HepG2 (cell line): ENCODE data around the gene SH2B2. TPM values are rescaled to one million over a fixed set of nuclear protein-coding genes. Genes with fewer than 3 reads are reported as not detected.
A peak's percentile ranks its signal among the peaks of the same experiment; 100 is the strongest.

Experiments
- FLYWCH1 ChIP-seq: sonication (generic); formaldehyde crosslinking; IDR thresholded peaks from 2 replicates; pipeline ENCODE4 v1.8.1; 2023; ENCODE audit warnings: mild to moderate bottlenecking, missing genetic modification reagents
- MAFG ChIP-seq: sonication (generic); formaldehyde crosslinking; IDR thresholded peaks from 2 replicates; pipeline ENCODE4 v1.5.1; 2020; ENCODE audit warnings: mild to moderate bottlenecking, missing genetic modification reagents
- REL ChIP-seq: sonication (generic); formaldehyde crosslinking; conservative IDR thresholded peaks from 2 replicates; pipeline ENCODE4 v1.8.0; 2022; ENCODE audit warnings: mild to moderate bottlenecking, missing genetic modification reagents, moderate library complexity
- REXO4 ChIP-seq: sonication (generic); formaldehyde crosslinking; IDR thresholded peaks from 2 replicates; pipeline ENCODE4 v1.8.0; 2022; ENCODE audit warnings: missing genetic modification reagents, mild to moderate bottlenecking, borderline replicate concordance
- RXRA ChIP-seq: sonication (generic); formaldehyde crosslinking; IDR thresholded peaks from 2 replicates; pipeline ENCODE4 v1.5.1; 2020; ENCODE audit warnings: missing genetic modification reagents
- SAP130 ChIP-seq: IDR thresholded peaks from 2 replicates; pipeline ENCODE4 v1.6.1; 2016; ENCODE audit warnings: low read depth
- SMAD1 ChIP-seq: sonication (generic); formaldehyde crosslinking; IDR thresholded peaks from 2 replicates; pipeline ENCODE4 v1.4.0; 2020; ENCODE audit warnings: missing genetic modification reagents, low read depth, mild to moderate bottlenecking, borderline replicate concordance
- SP140L ChIP-seq: sonication (generic); formaldehyde crosslinking; IDR thresholded peaks from 2 replicates; pipeline ENCODE4 v1.4.0; 2020; ENCODE audit warnings: missing genetic modification reagents, borderline replicate concordance
- SRY ChIP-seq: sonication (generic); formaldehyde crosslinking; IDR thresholded peaks from 2 replicates; pipeline ENCODE4 v1.8.0; 2022; ENCODE audit warnings: mild to moderate bottlenecking, missing genetic modification reagents
- ZBTB3 ChIP-seq: sonication (generic); formaldehyde crosslinking; IDR thresholded peaks from 2 replicates; pipeline ENCODE4 v1.4.0; 2020; ENCODE audit warnings: low read depth, mild to moderate bottlenecking, moderate library complexity, missing genetic modification reagents, borderline replicate concordance
- ZMYM4 ChIP-seq: sonication (generic); formaldehyde crosslinking; IDR thresholded peaks from 2 replicates; pipeline ENCODE4 v1.8.1; 2023; ENCODE audit warnings: mild to moderate bottlenecking, missing genetic modification reagents
- ZNF136 ChIP-seq: sonication (generic); formaldehyde crosslinking; IDR thresholded peaks from 2 replicates; pipeline ENCODE4 v1.8.1; 2022; ENCODE audit warnings: low read depth, mild to moderate bottlenecking, moderate library complexity, missing genetic modification reagents
- ZNF207 ChIP-seq: fragments of 450-650 bp; IDR thresholded peaks from 2 replicates; pipeline ENCODE4 v1.6.1; 2016; ENCODE audit warnings: antibody characterized with exemption, borderline replicate concordance
- ZNF235 ChIP-seq: sonication (generic); formaldehyde crosslinking; IDR thresholded peaks from 2 replicates; pipeline ENCODE4 v1.8.1; 2023; ENCODE audit warnings: mild to moderate bottlenecking, missing genetic modification reagents, borderline replicate concordance
- ZNF766 ChIP-seq: sonication (generic); formaldehyde crosslinking; IDR thresholded peaks from 2 replicates; pipeline ENCODE4 v1.5.0; 2020; ENCODE audit warnings: missing genetic modification reagents, borderline replicate concordance
- ZNF83 ChIP-seq: sonication (generic); formaldehyde crosslinking; IDR thresholded peaks from 2 replicates; pipeline ENCODE4 v1.4.0; 2020; ENCODE audit warnings: missing genetic modification reagents, mild to moderate bottlenecking, borderline replicate concordance
- polyA plus RNA-seq, 8 experiments: library from polyadenylated mRNA; depleted of rRNA in 3 of 8; stranded (reverse) in 7 of 8; unstranded in 1 of 8; fragments of >200 nt; fragmentation: Illumina TruSeq in 4 of 8; extraction: Trizol in 4 of 8; gene quantifications; 2 replicates each; pipeline versions ENCODE4 v1.2.1 to v1.2.3, GENCODE V29; 2011 to 2016; ENCODE audit warnings: low read depth in 4 of 8, missing spikeins in 1 of 8, mixed read lengths in 1 of 8; ENCODE audit not compliant: insufficient read depth in 1 of 8
- total RNA-seq, 5 experiments: library from RNA; depleted of rRNA; stranded (reverse); fragments of >200 nt; fragmentation: Illumina TruSeq; extraction: Trizol; gene quantifications; 2 replicates each; pipeline ENCODE4 v1.2.3, GENCODE V29; 2016; ENCODE audit warnings: low read depth in 1 of 5
- TF ChIP-seq, protein P1 (sequence below): sonication (generic); formaldehyde crosslinking; IDR thresholded peaks from 2 replicates; pipeline ENCODE4 v1.4.0; 2020; ENCODE audit warnings: low read depth, missing genetic modification reagents
- TF ChIP-seq, protein P2 (sequence below): sonication (generic); formaldehyde crosslinking; conservative IDR thresholded peaks from 2 replicates; pipeline ENCODE4 v1.4.0; 2020; ENCODE audit warnings: missing genetic modification reagents
- TF ChIP-seq, protein P3 (sequence below): sonication (generic); formaldehyde crosslinking; IDR thresholded peaks from 2 replicates; pipeline ENCODE4 v1.4.0; 2020; ENCODE audit warnings: missing genetic modification reagents
- TF ChIP-seq, protein P4 (sequence below): sonication (generic); formaldehyde crosslinking; IDR thresholded peaks from 2 replicates; pipeline ENCODE4 v1.5.0; 2020; ENCODE audit warnings: mild to moderate bottlenecking, missing genetic modification reagents

Gene SH2B2
- total and polyA plus RNA-seq, 2 of the 13 experiments (the other 11 are each of a cell fraction or from before 2014, with no cell fraction given): 0.46 to 1.3 TPM

DNA sequence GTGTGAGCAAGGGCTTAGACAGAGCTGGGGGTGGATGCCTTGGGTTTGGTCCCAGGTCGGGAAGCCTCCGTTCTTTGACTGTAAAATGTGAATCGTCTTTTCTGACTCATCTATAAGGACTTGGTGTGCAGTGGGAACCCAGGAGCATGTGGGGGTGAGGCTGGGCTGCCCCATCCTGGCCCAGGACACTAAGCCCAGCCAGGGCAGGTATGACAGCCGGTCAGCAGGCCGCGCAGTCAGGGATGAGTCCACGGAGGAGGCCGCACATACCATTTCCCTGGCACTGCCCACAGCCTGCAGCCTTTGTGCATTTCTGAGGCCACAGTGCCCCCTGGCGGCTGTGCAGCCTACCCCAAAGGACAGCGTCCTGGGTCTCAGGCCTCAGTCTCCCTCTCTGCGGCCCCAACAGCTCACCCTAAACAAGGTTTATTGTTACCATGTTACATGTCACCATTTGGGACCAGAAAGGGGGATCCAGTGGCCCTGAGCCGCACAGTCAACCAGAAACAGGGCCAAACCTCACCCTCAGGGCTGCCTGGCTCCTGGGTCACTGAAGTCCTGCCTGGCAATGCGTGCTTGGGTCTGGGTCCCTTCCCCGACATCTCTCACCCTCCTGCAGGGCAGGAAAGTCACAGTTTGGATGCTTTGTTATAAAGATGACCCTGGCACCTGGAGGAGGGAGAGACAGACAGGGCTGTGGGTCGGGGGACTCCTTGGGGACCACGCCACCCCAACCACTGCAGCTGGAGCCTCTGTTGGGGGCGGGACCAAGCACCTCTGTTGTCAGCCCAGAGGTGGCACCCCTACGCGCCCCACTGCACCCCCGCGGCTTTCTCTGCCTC, 14.4 kb upstream of the SH2B2 start (continued):
- TF ChIP-seq SMAD1 (CRISPR knock-in tag) (no peak), ZNF83 (no peak), ZNF136 (CRISPR knock-in tag) (0 out of 2 replicates have a peak, but pooled peaks have one; percentile 20), MAFG (CRISPR knock-in tag) (no peak), ZNF235 (0 out of 2 replicates have a peak, but pooled peaks have one; percentile 55), RXRA (no peak), REL (CRISPR knock-in tag) (no peak), SP140L (CRISPR knock-in tag) (no peak), SRY (no peak; the same call in 1 of the 2 replicates), FLYWCH1 (no peak), REXO4 (CRISPR knock-in tag) (no peak), SAP130 (CRISPR knock-in tag) (peak; percentile 72), ZNF766 (no peak), ZMYM4 (CRISPR knock-in tag) (peak; percentile 64; the same call in 1 of the 2 replicates), ZNF207 (no peak), ZBTB3 (no peak)
- TF ChIP-seq, protein P1, sequence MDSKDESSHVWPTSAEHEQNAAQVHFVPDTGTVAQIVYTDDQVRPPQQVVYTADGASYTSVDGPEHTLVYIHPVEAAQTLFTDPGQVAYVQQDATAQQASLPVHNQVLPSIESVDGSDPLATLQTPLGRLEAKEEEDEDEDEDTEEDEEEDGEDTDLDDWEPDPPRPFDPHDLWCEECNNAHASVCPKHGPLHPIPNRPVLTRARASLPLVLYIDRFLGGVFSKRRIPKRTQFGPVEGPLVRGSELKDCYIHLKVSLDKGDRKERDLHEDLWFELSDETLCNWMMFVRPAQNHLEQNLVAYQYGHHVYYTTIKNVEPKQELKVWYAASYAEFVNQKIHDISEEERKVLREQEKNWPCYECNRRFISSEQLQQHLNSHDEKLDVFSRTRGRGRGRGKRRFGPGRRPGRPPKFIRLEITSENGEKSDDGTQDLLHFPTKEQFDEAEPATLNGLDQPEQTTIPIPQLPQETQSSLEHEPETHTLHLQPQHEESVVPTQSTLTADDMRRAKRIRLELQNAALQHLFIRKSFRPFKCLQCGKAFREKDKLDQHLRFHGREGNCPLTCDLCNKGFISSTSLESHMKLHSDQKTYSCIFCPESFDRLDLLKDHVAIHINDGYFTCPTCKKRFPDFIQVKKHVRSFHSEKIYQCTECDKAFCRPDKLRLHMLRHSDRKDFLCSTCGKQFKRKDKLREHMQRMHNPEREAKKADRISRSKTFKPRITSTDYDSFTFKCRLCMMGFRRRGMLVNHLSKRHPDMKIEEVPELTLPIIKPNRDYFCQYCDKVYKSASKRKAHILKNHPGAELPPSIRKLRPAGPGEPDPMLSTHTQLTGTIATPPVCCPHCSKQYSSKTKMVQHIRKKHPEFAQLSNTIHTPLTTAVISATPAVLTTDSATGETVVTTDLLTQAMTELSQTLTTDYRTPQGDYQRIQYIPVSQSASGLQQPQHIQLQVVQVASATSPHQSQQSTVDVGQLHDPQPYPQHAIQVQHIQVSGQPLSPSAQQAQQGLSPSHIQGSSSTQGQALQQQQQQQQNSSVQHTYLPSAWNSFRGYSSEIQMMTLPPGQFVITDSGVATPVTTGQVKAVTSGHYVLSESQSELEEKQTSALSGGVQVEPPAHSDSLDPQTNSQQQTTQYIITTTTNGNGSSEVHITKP: peak; percentile 79; the same call in 1 of the 2 replicates
- TF ChIP-seq, protein P2, sequence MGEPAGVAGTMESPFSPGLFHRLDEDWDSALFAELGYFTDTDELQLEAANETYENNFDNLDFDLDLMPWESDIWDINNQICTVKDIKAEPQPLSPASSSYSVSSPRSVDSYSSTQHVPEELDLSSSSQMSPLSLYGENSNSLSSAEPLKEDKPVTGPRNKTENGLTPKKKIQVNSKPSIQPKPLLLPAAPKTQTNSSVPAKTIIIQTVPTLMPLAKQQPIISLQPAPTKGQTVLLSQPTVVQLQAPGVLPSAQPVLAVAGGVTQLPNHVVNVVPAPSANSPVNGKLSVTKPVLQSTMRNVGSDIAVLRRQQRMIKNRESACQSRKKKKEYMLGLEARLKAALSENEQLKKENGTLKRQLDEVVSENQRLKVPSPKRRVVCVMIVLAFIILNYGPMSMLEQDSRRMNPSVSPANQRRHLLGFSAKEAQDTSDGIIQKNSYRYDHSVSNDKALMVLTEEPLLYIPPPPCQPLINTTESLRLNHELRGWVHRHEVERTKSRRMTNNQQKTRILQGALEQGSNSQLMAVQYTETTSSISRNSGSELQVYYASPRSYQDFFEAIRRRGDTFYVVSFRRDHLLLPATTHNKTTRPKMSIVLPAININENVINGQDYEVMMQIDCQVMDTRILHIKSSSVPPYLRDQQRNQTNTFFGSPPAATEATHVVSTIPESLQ (CRISPR knock-in tag): no peak
- TF ChIP-seq, protein P3, sequence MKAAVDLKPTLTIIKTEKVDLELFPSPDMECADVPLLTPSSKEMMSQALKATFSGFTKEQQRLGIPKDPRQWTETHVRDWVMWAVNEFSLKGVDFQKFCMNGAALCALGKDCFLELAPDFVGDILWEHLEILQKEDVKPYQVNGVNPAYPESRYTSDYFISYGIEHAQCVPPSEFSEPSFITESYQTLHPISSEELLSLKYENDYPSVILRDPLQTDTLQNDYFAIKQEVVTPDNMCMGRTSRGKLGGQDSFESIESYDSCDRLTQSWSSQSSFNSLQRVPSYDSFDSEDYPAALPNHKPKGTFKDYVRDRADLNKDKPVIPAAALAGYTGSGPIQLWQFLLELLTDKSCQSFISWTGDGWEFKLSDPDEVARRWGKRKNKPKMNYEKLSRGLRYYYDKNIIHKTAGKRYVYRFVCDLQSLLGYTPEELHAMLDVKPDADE (CRISPR knock-in tag): no peak
- TF ChIP-seq, protein P4, sequence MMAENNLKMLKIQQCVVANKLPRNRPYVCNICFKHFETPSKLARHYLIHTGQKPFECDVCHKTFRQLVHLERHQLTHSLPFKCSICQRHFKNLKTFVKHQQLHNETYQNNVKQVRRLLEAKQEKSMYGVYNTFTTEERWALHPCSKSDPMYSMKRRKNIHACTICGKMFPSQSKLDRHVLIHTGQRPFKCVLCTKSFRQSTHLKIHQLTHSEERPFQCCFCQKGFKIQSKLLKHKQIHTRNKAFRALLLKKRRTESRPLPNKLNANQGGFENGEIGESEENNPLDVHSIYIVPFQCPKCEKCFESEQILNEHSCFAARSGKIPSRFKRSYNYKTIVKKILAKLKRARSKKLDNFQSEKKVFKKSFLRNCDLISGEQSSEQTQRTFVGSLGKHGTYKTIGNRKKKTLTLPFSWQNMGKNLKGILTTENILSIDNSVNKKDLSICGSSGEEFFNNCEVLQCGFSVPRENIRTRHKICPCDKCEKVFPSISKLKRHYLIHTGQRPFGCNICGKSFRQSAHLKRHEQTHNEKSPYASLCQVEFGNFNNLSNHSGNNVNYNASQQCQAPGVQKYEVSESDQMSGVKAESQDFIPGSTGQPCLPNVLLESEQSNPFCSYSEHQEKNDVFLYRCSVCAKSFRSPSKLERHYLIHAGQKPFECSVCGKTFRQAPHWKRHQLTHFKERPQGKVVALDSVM (CRISPR knock-in tag): peak; percentile 57; the same call in 1 of the 2 replicates
